T-helper 1 cell treated with Interleukin-12 subunit alpha and Interleukin-12 subunit beta and Interleukin-4 antibody, amounts not matched to agents 30 μg/mL and 1 μg/mL, for 36 hours (primary cell): ENCODE results near the gene ZNF354C.
"Not testable (repeated sequence)": the region's sequence is repeated elsewhere in the genome, so short reads cannot be mapped to it uniquely, and the experiment has no call there.

Source experiments
- H3K27ac Mint-ChIP-seq: one replicate; pipeline ENCODE4 v1.8.0; 2021; ENCODE audit warnings: mild to moderate bottlenecking, mixed read lengths
- H3K27me3 Mint-ChIP-seq: one replicate; pipeline ENCODE4 v1.8.0; 2021; ENCODE audit warnings: low read depth, mixed read lengths
- H3K36me3 Mint-ChIP-seq: one replicate; pipeline ENCODE4 v1.8.0; 2021; ENCODE audit warnings: low read depth, mixed read lengths
- H3K4me1 Mint-ChIP-seq: one replicate; pipeline ENCODE4 v1.8.0; 2021; ENCODE audit warnings: low read depth, mixed read lengths
- H3K4me3 Mint-ChIP-seq: one replicate; pipeline ENCODE4 v1.8.0; 2021; ENCODE audit warnings: mild to moderate bottlenecking, moderate library complexity, mixed read lengths
- H3K9me3 Mint-ChIP-seq: one replicate; pipeline ENCODE4 v1.8.0; 2021; ENCODE audit warnings: mixed read lengths

The ZNF354C gene

DNA sequence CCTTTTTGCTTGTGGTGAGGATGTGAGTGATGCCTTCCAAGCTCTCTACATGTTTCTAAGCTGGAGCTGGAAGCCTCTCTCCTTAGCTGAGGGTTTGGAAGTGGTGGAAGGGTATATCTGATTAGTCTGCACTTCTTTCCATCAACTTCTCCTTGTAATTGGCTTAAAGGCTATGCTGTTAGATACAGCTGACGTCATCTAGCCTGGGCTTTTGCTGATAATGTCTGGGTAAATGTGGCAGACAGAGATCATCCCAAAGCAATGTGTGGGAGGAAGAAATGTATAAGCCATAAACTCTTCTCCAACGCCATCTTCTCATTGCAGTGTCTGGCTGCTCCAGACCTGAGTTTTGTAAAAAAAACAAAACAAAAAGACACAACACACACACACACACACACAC, 29.3 kb downstream of the ZNF354C start:
- Mint-ChIP-seq H3K4me1 (no peaks in the 10 kb centered on the region), H3K4me3 (no peak overlapping the region), H3K36me3 (peaks cover 6% of the 10 kb centered on the region), H3K9me3 (peaks cover 69% of the 10 kb centered on the region), H3K27ac (no peak overlapping the region), H3K27me3 (no peaks in the 10 kb centered on the region)

DNA sequence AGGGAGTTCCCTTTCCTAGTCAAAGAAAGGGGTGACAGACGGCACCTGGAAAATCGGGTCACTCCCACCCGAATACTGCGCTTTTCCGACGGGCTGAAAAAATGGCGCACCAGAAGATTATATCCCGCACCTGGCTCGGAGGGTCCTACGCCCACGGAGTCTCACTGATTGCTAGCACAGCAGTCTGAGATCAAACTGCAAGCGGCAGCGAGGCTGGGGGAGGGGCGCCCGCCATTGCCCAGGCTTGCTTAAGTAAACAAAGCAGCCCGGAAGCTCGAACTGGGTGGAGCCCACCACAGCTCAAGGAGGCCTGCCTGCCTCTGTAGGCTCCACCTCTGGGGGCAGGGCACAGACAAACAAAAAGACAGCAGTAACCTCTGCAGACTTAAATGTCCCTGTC, 41.1 kb downstream of the ZNF354C start:
- peaks cover 29% of the 10 kb centered on the region for H3K9me3 Mint-ChIP-seq
- not testable (repeated sequence) for H3K4me3 Mint-ChIP-seq, H3K27ac Mint-ChIP-seq, H3K27me3 Mint-ChIP-seq, H3K4me1 Mint-ChIP-seq, H3K36me3 Mint-ChIP-seq

DNA sequence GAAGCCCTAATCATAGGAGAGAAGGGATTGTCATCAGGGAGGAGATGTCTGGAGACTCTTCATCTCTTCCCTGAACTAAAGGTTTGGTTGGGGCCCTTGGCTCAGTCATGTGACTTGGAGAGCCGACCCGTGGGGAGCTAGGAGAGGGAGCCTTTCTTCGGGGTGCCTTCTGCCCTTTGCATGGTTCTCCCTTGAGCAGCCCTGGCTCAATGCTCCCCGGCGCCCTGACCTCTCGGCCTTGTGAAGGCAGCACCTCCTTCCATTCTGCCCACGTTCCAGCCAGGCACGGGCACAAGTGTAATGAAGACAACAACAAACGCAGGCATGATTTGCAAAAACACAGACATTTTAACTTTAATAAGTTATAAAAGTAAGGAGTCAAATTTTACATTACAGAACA, 50.4 kb downstream of the ZNF354C start:
- H3K9me3 Mint-ChIP-seq, result peaks cover 47% of the 10 kb centered on the region
- no peaks in the 10 kb centered on the region for H3K4me1 Mint-ChIP-seq
- H3K4me3 Mint-ChIP-seq, result no peak overlapping the region
- H3K27ac Mint-ChIP-seq, result no peak overlapping the region
- H3K27me3 Mint-ChIP-seq, result no peaks in the 10 kb centered on the region
- H3K36me3 Mint-ChIP-seq, result no peaks in the 10 kb centered on the region

DNA sequence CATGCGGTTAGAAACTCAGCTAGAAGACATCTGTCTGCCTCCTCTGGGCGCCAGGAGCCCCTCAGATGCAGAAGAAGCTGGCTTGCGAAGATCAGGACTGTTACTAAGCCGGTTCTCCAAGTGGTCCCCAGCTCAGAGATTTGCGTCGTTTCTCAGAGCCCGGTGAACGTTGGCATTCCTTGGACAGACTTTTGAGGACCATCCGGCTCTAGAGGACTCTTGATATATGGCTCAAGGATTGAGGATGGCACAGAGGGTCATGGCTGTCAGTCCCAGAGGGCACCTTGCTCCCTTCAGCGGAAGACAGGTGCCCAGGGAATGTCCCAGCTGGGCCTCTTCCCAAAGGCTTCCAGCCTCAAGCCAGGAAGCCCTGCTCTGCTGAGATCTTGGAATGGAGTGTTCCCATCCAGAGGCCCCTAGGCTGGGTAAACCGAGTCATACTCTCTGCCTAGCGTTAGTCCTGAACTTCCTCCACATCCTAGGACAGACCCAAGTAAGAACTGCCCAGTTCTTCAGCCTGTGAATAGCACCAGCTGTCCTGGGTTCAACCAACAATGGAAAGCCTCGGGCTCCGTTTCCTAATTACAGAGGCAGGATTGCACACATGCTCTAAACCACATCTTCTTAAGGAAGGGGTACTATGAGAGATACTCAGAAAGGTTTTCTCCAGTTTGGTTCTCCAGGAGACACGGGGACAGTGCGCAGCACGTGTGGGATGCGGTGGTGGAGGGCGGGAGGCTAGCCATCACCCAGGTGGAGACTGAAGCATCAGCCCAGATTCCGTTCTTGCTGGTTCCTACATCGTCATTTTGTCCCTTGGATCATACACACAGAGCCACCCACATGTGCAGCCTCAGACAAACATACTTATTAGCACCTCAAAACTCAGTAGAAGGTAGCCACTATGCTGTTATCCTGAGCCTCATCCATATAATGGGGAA, 51.4 kb downstream of the ZNF354C start:
- H3K9me3 Mint-ChIP-seq, result peaks cover 51% of the 10 kb centered on the region
- H3K27me3 Mint-ChIP-seq, result no peaks in the 10 kb centered on the region
- H3K4me1 Mint-ChIP-seq, result no peaks in the 10 kb centered on the region
- H3K36me3 Mint-ChIP-seq, result no peaks in the 10 kb centered on the region
- no peak overlapping the region for H3K27ac Mint-ChIP-seq
- no peak overlapping the region for H3K4me3 Mint-ChIP-seq

DNA sequence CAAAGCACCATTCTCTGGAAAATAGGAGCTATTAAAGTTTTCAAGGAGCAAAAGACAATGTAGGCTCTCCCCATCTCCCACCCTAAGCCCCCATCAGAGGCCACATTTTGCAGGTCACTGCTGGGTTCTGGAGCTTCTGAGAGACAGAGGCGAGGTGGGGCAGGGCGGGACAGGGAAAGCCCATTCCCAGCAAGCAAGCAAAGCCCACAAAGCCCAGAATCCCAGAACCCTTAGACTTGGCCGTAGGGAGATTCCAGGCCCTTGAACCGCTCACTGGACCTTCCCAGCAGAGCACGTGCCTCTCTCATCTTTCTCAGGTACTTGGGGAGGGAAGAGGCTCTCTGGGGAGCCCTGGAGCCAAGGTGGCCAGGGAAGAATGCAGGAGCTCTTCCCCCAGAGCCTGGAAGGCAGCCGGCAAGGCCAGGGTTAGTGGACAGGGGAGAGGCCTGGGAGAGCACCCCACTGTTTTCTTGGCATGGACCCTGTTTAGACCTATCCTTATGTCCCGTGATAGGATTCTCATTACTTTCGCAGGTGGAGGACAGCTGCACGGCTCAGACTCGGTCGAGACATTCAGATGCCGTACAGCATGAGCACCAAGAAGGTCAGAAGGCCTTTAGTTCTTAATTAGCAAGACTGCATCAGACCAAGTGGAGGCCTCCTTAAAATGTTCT, 52.4 kb downstream of the ZNF354C start:
- Mint-ChIP-seq H3K27me3 (no peaks in the 10 kb centered on the region), H3K36me3 (no peaks in the 10 kb centered on the region), H3K4me3 (no peak overlapping the region), H3K27ac (no peak overlapping the region), H3K9me3 (peaks cover 48% of the 10 kb centered on the region), H3K4me1 (no peaks in the 10 kb centered on the region)

DNA sequence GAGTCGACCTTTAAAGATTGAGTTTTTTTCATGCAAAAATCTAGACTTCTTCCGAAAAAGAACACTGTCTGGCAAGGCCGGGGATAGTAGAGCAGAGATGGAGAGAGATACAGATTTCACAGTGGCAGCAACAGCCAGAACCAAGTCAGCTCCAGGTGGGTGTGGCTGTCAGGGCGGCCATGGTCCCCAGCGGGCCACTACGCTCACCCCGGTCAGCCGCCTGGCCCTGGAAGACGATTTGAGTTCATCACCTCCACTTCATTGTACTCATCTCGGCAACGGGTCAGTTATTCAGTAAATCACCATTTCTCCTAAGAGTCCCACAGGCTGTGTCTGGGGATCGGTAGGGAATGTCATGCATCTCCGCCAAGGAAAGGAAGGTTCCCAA, 53.0 kb downstream of the ZNF354C start:
- Mint-ChIP-seq H3K27me3 (no peaks in the 10 kb centered on the region), H3K4me3 (no peak overlapping the region), H3K9me3 (peaks cover 45% of the 10 kb centered on the region), H3K4me1 (no peaks in the 10 kb centered on the region), H3K27ac (no peak overlapping the region), H3K36me3 (no peaks in the 10 kb centered on the region)

DNA sequence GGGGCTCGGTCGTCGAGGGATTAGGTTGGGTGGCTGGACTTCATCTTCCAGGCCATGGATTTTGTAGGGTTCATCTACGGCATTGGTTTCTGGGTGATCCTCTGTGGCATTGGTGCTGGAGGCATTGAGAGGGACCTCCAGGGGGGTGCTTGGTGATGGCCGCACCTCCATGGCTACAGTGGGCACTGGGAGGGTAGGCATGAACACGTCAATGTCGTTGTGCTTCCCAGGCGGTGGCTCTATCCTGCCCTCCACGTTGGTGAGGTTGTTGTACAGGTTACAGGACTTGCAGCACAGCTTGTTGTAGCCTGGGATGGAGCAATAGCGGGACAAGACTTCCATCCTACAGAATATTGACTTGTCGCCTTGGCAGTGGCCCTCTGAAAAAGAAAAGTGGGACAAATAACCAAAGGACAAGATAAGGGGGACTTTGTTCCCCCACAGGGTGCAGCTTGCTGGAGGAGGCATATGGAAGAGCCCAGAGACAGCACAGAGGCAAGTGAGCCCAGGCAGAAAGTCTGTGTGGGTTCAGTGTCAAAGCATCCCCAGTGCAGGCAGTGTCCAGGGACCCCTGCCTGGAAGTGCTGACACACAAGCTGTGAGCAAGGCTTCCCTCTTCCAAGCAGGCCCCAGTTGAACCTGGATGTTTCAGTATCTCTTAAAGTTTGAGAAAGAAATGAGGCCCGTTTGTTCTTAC, 53.9 kb downstream of the ZNF354C start:
- H3K4me3 Mint-ChIP-seq, result no peak overlapping the region
- no peak overlapping the region for H3K27ac Mint-ChIP-seq
- peaks cover 50% of the 10 kb centered on the region for H3K9me3 Mint-ChIP-seq

DNA sequence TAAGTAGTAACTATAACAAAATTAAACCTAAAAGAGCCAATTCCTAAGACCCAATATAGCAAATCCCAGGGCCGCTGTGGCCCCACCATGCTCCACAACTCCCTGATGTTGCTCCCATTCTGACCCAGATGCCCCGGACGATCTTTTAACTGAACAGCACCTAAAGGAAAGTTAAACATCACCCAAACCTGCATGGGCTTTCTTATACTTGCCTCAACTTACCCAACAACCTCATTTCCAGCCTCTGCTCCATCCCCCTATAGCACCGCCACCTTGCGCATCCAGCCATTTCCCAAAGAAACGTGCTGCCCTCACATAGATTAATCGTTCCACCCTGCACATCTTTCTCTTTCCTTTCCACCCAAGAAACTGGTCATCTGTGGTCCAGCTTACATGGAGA, 54.6 kb downstream of the ZNF354C start:
- Mint-ChIP-seq H3K9me3 (peaks cover 51% of the 10 kb centered on the region), H3K4me3 (no peak overlapping the region), H3K36me3 (no peaks in the 10 kb centered on the region), H3K4me1 (no peaks in the 10 kb centered on the region), H3K27me3 (no peaks in the 10 kb centered on the region), H3K27ac (no peak overlapping the region)

More for the DNA sequence above, 53.9 kb downstream of the ZNF354C start:
- no peaks in the 10 kb centered on the region for H3K27me3 Mint-ChIP-seq
- H3K36me3 Mint-ChIP-seq, result no peaks in the 10 kb centered on the region
- H3K4me1 Mint-ChIP-seq, result no peaks in the 10 kb centered on the region

DNA sequence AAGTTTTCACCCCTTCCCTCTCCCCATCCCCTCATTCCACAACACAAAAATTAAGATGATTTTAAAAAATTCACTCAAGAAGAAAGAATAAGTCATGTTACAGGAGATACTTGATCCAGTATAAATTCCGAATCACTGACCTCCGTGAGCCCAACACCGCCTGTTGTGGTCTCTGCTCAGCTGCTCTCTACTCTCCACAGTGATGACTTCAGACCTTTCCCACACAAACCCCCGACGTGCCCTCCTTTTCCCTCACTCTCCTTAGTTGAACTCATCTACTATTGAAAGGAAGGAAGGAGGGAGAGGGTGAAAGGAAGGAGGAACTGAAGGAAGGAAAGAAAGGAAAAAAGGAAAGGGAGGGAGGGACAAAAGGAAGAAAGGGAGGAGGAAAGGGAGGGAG, 55.1 kb downstream of the ZNF354C start:
- Mint-ChIP-seq H3K27ac (no peak overlapping the region), H3K4me1 (no peaks in the 10 kb centered on the region), H3K27me3 (no peaks in the 10 kb centered on the region), H3K9me3 (peaks cover 56% of the 10 kb centered on the region), H3K4me3 (no peak overlapping the region), H3K36me3 (no peaks in the 10 kb centered on the region)

DNA sequence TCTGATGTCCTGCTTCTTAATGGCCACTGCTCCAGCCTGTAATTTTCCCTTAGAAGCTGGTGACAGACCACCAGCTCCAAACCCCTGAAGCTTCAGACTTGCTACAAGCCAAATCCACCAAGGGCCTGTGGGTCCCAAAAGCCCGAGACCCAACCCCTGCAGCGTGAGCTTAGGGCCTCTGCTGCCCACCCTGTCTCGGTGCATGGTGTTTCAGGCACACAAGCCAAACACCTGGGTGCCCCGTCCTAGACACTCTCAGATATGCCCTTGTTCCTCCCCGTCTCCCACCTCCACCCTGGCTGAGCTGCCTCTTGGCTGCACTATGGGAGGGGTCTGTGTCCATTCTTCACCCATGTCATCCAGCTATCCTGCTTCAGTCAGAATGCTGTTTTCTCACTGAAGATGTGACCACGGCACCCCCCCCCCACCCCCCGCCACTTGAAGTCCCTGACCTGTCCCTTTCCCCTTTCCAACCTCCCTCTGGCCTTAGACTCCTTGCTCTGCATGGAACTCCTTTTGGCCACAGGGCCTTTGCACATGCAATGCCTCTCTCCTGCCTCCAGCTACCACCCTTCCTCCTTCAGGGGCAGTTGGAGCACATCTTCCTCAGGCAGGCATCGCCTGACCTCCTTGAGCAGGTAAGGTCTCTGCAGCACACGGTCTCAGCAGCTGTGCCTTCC, 55.8 kb downstream of the ZNF354C start:
- Mint-ChIP-seq H3K4me3 (no peak overlapping the region), H3K27me3 (no peaks in the 10 kb centered on the region), H3K36me3 (no peaks in the 10 kb centered on the region), H3K4me1 (no peaks in the 10 kb centered on the region), H3K9me3 (peaks cover 50% of the 10 kb centered on the region), H3K27ac (no peak overlapping the region)

DNA sequence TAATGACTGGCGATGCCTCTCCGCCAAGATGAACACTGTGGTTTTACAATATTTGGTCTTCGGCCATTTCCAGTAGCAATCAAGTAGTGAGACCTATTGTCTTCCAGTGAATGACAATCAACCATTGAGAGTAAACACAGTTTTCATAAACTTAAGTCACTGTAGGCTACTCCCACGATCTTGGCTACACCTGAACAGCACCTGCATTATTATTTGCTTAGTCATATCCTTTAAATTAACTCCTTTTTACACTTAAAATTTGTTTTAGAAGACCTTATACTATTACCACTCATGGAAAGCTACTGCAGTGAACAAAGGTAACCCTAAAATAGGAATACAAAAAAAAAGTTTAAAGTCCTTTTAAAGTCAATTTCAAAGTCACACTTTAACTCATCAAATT, 58.2 kb downstream of the ZNF354C start:
- Mint-ChIP-seq H3K9me3 (peaks cover 39% of the 10 kb centered on the region), H3K27me3 (no peaks in the 10 kb centered on the region), H3K4me1 (no peaks in the 10 kb centered on the region), H3K27ac (no peak overlapping the region), H3K4me3 (no peak overlapping the region), H3K36me3 (no peaks in the 10 kb centered on the region)

DNA sequence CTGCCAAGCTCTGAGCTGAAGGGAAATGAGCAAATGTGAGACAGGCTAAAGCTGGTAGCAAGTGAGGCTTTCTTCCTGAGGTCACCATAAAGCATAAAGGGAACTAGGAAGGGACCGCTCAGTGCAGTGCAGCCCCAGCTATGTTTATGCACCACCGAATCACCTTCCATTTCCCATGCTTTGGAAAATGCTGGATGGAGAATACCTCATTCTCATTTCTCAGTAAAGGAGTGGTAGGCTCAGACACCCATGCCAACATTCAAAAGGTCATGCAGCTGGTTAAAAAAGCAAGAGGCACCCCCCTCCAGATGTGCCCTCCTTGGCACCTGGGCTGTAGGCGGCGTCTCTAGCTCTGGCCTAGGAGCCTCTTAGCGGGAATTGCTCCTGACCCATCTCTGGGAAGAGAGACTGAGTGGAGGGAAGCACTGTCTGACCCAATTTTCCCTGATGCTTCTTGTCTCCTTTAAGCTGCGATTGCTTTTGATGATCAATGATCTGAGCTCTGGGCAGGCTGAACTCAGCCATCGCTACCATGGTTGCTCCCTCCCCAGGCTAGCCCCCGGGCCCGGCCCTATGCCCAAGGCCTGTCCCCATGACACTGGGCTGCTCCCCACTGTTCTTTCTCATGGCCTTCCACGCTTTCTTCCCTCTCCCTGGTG, 58.7 kb downstream of the ZNF354C start:
- Mint-ChIP-seq H3K4me1 (no peaks in the 10 kb centered on the region), H3K9me3 (peaks cover 34% of the 10 kb centered on the region), H3K27me3 (no peaks in the 10 kb centered on the region), H3K36me3 (no peaks in the 10 kb centered on the region), H3K4me3 (no peak overlapping the region), H3K27ac (no peak overlapping the region)

DNA sequence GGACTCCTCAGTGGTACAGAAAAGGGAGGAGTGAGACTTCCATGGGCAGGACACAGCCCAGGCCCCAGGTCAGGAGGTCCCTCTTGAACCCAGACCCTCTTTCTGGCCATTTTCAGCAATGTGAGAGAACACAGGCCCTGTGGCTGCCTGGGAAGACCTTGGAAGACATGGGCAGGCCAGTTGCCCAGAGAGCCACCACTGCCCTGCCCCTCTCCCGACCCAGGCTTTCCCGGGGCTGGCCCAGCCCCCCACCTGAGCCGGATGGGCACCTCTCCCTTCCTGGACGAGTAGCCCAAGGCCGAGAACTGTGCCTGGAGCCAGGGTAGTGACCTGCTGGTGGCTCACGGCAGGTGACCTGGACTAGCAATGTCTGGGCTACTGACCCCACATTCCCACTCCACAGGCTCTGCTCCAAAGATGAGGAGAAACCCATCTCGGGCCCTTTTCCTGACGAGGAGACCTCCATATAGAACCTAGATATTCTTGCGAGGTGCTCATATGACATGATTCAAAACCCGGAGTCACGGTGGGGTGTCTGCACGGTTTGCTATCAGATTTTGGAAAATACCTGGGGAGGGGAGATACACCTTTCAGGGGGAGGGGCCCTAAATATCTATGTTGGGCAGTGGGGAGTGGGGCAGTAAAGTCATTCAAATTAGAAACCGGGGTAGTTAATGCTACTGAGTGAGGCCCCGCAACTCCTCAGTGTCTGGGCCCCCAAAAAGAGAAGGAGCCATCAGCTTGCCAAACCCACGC, 59.4 kb downstream of the ZNF354C start:
- no peak overlapping the region for H3K27ac Mint-ChIP-seq
- peaks cover 36% of the 10 kb centered on the region for H3K9me3 Mint-ChIP-seq
- H3K4me3 Mint-ChIP-seq, result no peak overlapping the region
- no peaks in the 10 kb centered on the region for H3K27me3 Mint-ChIP-seq
- H3K36me3 Mint-ChIP-seq, result no peaks in the 10 kb centered on the region
- H3K4me1 Mint-ChIP-seq, result no peaks in the 10 kb centered on the region
